Esophagus squamous epithelium (tissue), 5 donors: ENCODE data around the gene HACD2. TPM values are rescaled to one million over a fixed set of nuclear protein-coding genes. Genes with fewer than 3 reads are reported as not detected.

Source experiments
- DNase-seq: peaks from one replicate; lab custom pipeline; 2025; lab: John Stamatoyannopoulos, UW
- H3K27ac ChIP-seq, 4 donors: fragments of 200-600 bp; sonication (generic); one replicate each; pipeline ENCODE4 v1.5.1; 2016 to 2019; ENCODE audit warnings: mild to moderate bottlenecking in 1 of 4
- H3K27me3 ChIP-seq, 4 donors: fragments of 200-600 bp; sonication (generic); 1 replicate in 3 of 4; 2 replicates in 1 of 4; pipeline versions ENCODE4 v1.5.1 to v1.6.0; 2017 to 2021; ENCODE audit warnings: antibody characterized with exemption in 1 of 4
- H3K36me3 ChIP-seq, 3 donors: fragments of 200-600 bp; sonication (generic); one replicate each; pipeline ENCODE4 v1.5.1; 2016 to 2019
- H3K4me1 ChIP-seq, 3 donors: fragments of 200-600 bp; sonication (generic); one replicate each; pipeline ENCODE4 v1.5.1; 2017 to 2019
- H3K4me3 ChIP-seq, 4 donors: fragments of 200-600 bp; sonication (generic); 1 replicate in 3 of 4; 2 replicates in 1 of 4; pipeline ENCODE4 v1.5.1; 2016 to 2019; ENCODE audit warnings: mild to moderate bottlenecking in 2 of 4, moderate library complexity in 1 of 4
- H3K9me3 ChIP-seq, 3 donors: fragments of 200-600 bp; sonication (generic); one replicate each; pipeline ENCODE4 v1.5.1; 2016 to 2019
- CTCF ChIP-seq, 6 experiments: fragments of 450-650 bp in 4 of 6; fragments of 200-600 bp in 2 of 6; sonication (generic) in 2 of 6; IDR thresholded peaks; one replicate each; pipeline ENCODE4 v1.5.1; 2016 to 2019; ENCODE audit warnings: antibody characterized with exemption in 6 of 6, mild to moderate bottlenecking in 4 of 6, moderate library complexity in 4 of 6
- POLR2A ChIP-seq, 4 donors: fragments of 450-650 bp; IDR thresholded peaks; one replicate each; pipeline ENCODE4 v1.6.1; 2017; ENCODE audit warnings: antibody characterized with exemption in 4 of 4, mild to moderate bottlenecking in 4 of 4, moderate library complexity in 3 of 4
- WGBS, 2 donors: methylation state at CpG; one replicate each; pipeline ENCODE4 v1.1.5; 2018; 5-methylcytosine and 5-hydroxymethylcytosine counted together
- intact Hi-C: fragments of 100-400 bp; cut with DNase I; formaldehyde crosslinking; loops from one replicate; pipeline ENCODE4 v1.15.0; 2022
- total RNA-seq, 4 donors: library from RNA; depleted of rRNA; stranded (reverse); fragments of >200 nt; gene quantifications; one replicate each; pipeline ENCODE4 v1.1.0, GENCODE V29; 2016
- donor health status: DM: yes; HTN: yes; CAD: no.

HACD2 gene
- total RNA-seq, 4 donors from 2014 or later: 28.4 to 46.6 (median 34.9) TPM

GRCh38 chr3:123447749-123448517 is 136.9 kb downstream of the HACD2 start:
- no peak for DNase-seq
- H3K4me3 ChIP-seq: peak overlapping the region; percentile 40 to 78 (median 56)
- no peaks in the 10 kb centered on the region for H3K36me3 ChIP-seq
- peaks cover 0 to 66% (median 4%) of the 10 kb centered on the region in 4 donors for H3K27me3 ChIP-seq
- TF ChIP-seq CTCF (IDR thresholded peaks at IDR 0.05) (peak in 2 of 6 experiments; percentile 24 to 26), POLR2A (IDR thresholded peaks at IDR 0.05) (no peak)
- H3K27ac ChIP-seq: peak overlapping the region; percentile 66 to 91 (median 83)
- H3K4me1 ChIP-seq: peaks cover 12 to 38% (median 21%) of the 10 kb centered on the region in 3 donors
- WGBS, 2 donors: 39 to 77% methylated on average over 10 to 39 of the region's 110 CpGs
- intact Hi-C loops: loop anchor here (2.0 kb wide), 1 partner anchor 41 kb away; no protein-coding TSS in a partner anchor
- no peaks in the 10 kb centered on the region for H3K9me3 ChIP-seq

- WGBS, 2 donors: 74% methylated on average over 13 of the region's 27 CpGs; no CpG with 5 or more reads in 1 of the 2 donors
- Histone ChIP-seq H3K27me3 (peaks cover 0 to 71% (median 4%) of the 10 kb centered on the region in 4 donors), H3K4me3 (peak overlapping the region; percentile 18 to 78 (median 56)), H3K36me3 (no peaks in the 10 kb centered on the region), H3K9me3 (no peaks in the 10 kb centered on the region), H3K4me1 (peaks cover 12 to 38% (median 21%) of the 10 kb centered on the region in 3 donors), H3K27ac (peak overlapping the region; percentile 66 to 91 (median 83))
- TF ChIP-seq POLR2A (IDR thresholded peaks at IDR 0.05) (no peak), CTCF (IDR thresholded peaks at IDR 0.05) (no peak)
- DNase-seq: no peak
- intact Hi-C loops: no loop called here
Observed at GRCh38 chr3:123447416-123447748, 137.5 kb downstream of the HACD2 start.

DNA sequence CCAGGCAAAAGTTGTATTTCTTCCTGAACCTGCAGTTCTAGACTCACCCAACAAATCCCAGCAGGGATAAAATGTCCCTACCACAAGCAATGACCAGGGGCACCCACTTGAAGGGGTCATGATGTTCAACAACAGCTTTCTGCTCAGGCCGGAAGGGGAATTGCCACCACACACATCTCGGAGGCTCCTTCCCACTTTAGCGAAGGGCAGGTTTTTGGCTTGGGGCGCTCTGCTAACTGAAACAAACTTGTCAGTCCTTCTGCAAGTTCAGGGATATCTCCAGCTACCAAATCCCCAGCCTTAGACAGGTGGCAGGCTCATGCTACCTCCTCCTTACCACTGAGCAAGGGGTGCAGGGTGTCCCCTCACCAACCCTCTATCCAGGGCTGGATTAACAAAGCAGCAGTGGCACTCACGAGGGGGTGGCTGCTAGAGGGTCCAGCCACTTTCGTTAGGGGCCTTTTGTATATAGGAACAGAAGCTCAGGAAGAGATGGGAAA is 138.2 kb downstream of the HACD2 start:
- H3K4me3 ChIP-seq: peak overlapping the region; percentile 18 to 78 (median 56)
- intact Hi-C loops: no loop called here

GRCh38 chr3:123446210-123446609 is 138.6 kb downstream of the HACD2 start:
- H3K27ac ChIP-seq: peak overlapping the region in 3 of 4 donors; percentile 78 to 91 (median 88)
- H3K36me3 ChIP-seq: no peaks in the 10 kb centered on the region
- peaks cover 0 to 63% (median 4%) of the 10 kb centered on the region in 4 donors for H3K27me3 ChIP-seq
- H3K9me3 ChIP-seq: no peaks in the 10 kb centered on the region
- WGBS, 2 donors: 76 to 81% methylated on average over 2 of the region's 2 CpGs
- TF ChIP-seq CTCF (IDR thresholded peaks at IDR 0.05) (no peak), POLR2A (IDR thresholded peaks at IDR 0.05) (no peak)
- H3K4me3 ChIP-seq: peak overlapping the region; percentile 18 to 78 (median 56)
- intact Hi-C loops: no loop called here
- H3K4me1 ChIP-seq: peaks cover 12 to 37% (median 21%) of the 10 kb centered on the region in 3 donors
- DNase-seq: no peak

More for the DNA sequence above, 138.2 kb downstream of the HACD2 start:
- DNase-seq: no peak
- Histone ChIP-seq H3K27me3 (peaks cover 0 to 68% (median 4%) of the 10 kb centered on the region in 4 donors), H3K4me1 (peaks cover 12 to 38% (median 21%) of the 10 kb centered on the region in 3 donors), H3K36me3 (no peaks in the 10 kb centered on the region), H3K9me3 (no peaks in the 10 kb centered on the region), H3K27ac (peak overlapping the region; percentile 66 to 91 (median 83))
- TF ChIP-seq CTCF (IDR thresholded peaks at IDR 0.05): no peak
- no peak for TF ChIP-seq POLR2A (IDR thresholded peaks at IDR 0.05)
- 81 to 83% methylated on average over 4 to 6 of the region's 6 CpGs for WGBS, 2 donors

DNA sequence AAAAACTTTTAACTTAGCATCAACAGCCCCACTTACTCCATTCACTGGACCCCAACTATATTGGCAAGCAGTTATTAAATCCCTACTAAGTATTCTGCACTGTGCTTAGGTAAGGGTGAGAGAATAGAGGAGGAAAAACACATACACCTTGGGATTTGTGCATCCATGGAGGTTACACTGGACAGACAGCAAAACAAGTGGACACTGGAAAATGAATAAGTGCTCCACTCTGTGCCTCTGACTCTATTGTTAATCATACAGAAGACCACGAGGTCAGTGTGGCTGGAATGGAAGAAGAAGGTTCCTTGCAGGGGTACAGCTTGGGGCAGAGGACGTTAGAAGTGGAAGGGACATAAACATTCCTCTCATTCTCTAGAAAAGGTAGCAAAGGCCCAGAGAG is 139.2 kb downstream of the HACD2 start:
- H3K27me3 ChIP-seq: peaks cover 0 to 58% (median 4%) of the 10 kb centered on the region in 4 donors
- H3K9me3 ChIP-seq: no peaks in the 10 kb centered on the region
- H3K4me1 ChIP-seq: peaks cover 11 to 33% (median 21%) of the 10 kb centered on the region in 3 donors
- H3K36me3 ChIP-seq: no peaks in the 10 kb centered on the region
- TF ChIP-seq CTCF (IDR thresholded peaks at IDR 0.05) (no peak), POLR2A (IDR thresholded peaks at IDR 0.05) (no peak)
- intact Hi-C loops: no loop called here
- peak overlapping the region in 3 of 4 donors; percentile 78 to 91 (median 88) for H3K27ac ChIP-seq
- no peak for DNase-seq
- H3K4me3 ChIP-seq: peak overlapping the region in 3 of 4 donors; percentile 43 to 78 (median 68)
- WGBS, 2 donors: 50 to 51% methylated on average over 2 of the region's 2 CpGs
